SIG-M5 treated with dmso at 0.1 percent for 504 hours (cell line): ENCODE measurements around the gene ZNF224.

Source experiments
- DNase-seq: peaks from one replicate; lab custom pipeline; 2025; ENCODE audit not compliant: unreplicated experiment; lab: John Stamatoyannopoulos, UW

Gene ZNF224

DNA sequence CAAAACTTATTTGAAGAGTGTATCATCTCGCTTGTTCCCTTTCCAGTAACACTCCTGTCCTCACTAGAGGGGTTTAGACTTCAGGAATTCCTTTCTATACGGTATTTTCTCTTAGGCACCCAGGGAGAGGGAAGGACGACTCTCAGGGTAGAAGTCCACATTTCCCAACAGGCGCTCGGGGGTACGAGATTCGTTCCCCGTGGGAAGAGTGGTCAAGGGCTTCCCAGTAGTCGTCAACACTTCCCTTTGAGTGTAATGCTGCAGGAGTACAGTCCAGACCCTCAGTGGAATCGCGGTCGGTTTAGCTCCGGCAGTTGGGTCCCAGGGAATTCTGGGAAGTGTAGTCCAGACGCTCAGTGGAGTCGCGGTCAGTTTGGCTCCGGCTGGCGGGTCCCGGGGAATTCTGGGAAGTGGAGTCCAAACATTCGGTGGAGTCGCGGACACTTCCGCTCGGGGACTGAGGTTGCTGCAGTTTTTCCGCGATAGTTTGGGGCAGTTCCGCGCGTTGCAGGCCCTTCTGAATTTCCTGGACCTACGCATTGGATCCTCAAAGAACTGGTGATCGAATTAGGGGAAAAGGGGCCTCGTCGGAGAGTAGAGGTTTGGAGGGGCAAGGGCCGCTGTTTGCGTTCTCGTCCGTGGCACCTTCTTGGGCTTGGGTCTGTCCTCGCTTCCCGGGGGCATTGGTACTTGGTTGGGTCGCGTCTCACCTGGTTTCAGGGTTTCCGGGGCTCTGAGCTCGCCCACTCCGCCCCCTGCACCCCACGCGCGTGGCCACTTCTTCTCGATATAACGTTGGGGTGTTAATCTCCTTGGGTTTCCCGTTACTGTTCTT is at the start of gene ZNF224:
Gene ZNF224 (plus strand): TSS at position 431 of the 835 bp plus-strand sequence. CDS start 3,513 bp downstream, outside the sequence.
- DNase-seq, result peak; percentile 89

DNA sequence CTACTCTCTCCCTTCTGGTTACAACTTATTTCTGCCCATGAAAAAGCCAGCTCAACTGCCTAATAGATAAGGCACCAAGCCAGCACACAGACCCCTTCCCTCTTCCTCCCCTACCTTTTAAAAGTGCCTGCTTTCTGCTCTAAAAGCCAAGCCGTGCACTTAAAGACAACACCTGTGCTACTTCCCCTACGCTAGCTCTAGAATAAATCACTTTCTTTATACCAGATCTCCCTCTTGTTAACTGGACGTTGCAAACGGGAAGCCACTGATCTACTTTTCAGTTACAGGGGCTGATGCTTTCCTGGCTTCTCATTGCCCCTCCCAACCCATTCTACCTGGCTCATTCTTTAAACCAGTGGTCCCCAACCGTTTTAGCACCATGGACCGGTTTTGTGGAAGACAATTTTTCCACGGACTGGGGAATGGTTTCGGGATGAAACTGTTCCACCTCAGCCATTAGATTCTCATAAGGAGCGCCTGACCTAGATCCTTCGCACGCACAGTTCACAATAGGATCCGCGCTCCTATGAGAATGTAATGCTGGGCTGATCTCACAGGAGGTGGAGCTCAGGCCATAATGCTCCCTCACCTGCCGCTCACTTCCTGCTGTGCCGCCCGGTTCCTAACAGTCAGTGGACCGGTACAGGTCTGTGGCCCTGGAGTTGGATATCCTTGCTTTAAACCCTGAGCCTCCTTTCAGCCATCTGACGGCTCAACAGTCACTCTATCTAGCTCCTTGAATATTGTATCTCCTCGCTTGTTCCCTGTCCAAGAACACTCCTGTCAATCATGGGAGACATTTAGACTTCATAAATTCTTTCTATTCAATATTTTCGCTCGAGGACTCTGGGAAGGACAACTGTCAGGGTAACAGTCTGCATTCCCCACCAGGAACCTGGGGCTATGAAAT is 43.2 kb upstream of the ZNF224 start:
- DNase-seq, result no peak

DNA sequence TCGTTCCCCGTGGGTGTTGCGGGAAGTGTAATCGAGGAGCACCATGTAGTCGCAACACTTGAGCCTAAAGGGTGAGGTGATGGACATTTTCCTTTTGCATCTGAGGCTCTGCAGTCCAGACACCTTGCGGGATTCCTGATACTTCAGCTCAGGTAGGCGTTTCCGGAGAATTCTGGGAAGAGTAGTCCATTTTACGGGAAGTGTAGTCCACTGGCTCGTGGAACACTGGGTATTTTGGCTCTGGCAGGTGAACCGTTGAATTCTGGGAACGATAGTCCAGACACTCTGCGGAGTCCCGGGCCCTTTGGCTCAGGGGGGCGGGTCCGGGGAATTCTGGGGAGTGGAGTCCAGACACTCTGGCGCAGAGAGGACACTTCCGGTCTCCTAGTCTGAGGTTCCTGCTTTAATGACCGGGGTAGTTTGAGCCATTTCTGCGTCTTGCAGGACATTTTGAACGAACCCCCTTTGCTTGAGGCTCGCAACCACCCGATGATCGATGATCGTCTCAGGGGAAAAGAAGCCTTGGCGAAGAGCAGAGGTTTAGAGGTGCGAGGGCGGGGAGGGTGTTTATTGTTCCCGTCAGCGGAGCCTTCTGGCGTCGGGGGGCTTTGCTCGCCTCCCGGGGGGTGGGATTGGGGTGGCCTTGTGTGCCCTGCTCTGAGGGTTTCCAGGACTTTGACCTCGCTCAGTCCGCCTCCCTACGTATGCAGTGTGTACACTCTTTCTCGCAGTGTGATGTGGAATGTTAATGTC is 42.3 kb upstream of the ZNF224 start, which contains the start of gene ZNF223:
Gene ZNF223 (plus strand): TSS at position 387 of the 753 bp plus-strand sequence. CDS start 3,141 bp downstream, outside the sequence.
- peak; percentile 67 for DNase-seq

DNA sequence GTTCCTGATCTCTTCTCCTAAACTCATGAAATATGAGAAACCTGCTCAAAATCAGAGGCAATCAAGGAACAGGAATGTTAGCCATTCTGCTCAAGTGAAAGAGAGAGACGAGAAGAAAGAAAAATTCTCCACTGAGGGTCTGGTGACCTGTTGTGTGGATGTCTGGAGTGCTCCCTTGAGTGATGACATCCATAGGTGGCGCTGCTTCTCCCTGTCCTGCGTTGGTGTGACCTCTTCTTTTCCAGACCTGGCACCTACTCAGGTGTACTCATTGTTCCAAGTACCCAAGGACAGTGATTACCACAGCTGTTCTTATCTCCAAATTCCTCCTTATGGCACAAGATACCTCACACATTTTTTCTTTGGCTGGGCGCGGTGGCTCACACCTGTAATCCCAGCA is 38.3 kb upstream of the ZNF224 start:
- DNase-seq, result no peak

DNA sequence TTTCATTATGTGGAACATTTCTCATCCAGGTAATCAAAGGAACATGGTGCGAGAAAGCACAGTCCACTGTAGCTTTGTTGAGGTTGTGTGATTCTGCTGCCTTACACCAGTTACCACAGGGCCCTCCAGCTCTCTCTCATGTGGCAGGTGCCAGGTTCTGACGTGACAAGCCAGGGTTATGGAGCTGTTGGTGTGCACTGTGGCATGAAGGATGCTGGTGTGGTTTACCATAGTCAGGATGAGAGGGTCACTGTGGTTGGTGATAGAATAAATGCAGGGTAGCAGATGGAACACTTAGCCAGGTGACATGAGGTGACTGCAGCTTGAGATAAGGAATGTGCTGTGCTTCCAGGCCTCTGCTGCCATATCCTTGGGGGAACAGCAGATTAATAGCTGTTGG is 34.9 kb upstream of the ZNF224 start:
- no peak for DNase-seq

DNA sequence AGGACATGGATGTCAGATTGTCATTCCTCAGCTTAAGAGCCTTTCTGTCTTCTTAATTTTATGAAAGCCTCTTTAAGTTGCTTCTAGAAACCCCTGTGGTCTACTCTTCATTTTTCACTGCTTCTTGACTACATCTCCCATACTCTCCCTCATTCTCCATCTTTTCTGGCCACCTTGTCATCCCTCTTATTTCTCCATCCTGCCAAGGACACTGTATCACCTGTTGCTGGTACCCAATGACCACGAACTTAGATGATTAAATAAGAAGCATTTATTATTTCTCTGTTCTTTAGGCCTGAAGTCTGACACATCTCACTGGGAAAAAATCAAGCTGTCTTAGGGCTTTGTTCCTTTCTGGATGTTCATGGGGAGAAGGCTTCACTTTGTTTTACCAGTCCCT is 33.1 kb upstream of the ZNF224 start:
- no peak for DNase-seq

DNA sequence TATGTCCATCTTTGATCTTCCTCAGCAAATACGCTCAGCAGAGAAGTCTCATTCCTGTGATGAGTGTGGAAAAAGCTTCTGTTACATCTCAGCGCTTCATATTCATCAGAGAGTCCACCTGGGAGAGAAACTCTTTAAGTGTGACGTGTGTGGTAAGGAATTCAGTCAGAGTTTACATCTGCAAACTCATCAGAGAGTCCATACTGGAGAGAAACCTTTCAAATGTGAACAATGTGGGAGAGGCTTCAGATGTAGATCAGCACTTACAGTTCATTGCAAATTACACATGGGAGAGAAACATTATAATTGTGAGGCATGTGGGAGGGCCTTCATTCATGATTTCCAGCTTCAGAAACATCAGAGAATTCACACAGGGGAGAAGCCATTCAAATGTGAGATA is 27.9 kb upstream of the ZNF224 start:
- no peak for DNase-seq

DNA sequence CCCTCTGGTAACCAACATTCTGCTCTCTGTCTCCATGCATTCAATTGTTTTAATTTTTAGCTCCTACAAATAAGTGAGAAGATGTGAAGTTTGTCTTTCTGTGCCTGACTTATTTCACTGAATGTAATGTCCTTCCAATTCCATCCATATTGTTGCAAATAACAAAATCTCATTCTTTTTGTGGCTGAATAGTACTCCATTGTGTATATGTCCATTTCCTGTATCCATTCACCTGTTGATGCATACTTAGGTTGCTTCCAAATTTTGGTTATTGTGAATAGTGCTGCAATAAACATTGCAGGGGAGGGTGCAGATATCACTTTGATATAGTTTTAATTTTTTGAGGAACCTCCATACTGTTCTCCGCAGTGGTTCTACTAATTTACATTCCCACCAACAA is 24.7 kb upstream of the ZNF224 start:
- no peak for DNase-seq

DNA sequence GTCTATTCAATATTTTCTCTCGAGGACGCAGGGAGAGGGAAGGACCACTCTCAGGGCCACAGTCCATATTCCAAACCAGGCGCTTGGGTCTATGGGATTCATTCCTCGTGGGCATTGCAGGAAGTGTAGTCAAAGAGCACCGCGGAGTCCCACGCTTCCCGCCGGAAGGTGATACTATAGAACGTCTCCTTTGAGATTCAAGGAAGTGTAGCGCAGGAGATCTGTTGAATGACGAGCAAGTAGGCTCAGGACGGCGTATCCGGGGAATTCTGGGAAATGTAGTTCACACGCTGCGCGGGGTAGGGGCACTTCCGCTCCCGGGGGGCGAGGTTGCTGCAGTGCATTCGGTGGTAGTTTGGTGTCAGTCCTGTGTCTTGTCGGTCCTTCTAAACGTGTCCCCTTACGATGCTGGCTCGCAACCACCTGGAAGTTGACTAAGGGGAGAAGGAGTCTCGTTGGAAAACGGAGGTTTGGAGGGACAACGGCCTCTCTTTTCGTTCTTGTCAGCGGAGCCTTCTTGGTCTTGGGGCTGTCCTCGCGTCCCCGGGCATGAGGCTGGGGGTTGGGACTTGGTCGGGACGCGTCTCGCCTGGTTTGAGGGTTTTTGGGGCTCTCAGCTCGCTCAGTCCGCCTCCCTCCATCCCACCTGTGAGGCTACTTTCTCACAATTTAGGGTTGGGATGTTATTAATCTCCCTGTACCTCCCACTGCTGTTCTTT is 22.2 kb upstream of the ZNF224 start, which contains the start of gene ZNF284:
Gene ZNF284 (plus strand): TSS at position 336 of the 719 bp plus-strand sequence. CDS start 4,231 bp downstream, outside the sequence.
- peak; percentile 77 for DNase-seq

DNA sequence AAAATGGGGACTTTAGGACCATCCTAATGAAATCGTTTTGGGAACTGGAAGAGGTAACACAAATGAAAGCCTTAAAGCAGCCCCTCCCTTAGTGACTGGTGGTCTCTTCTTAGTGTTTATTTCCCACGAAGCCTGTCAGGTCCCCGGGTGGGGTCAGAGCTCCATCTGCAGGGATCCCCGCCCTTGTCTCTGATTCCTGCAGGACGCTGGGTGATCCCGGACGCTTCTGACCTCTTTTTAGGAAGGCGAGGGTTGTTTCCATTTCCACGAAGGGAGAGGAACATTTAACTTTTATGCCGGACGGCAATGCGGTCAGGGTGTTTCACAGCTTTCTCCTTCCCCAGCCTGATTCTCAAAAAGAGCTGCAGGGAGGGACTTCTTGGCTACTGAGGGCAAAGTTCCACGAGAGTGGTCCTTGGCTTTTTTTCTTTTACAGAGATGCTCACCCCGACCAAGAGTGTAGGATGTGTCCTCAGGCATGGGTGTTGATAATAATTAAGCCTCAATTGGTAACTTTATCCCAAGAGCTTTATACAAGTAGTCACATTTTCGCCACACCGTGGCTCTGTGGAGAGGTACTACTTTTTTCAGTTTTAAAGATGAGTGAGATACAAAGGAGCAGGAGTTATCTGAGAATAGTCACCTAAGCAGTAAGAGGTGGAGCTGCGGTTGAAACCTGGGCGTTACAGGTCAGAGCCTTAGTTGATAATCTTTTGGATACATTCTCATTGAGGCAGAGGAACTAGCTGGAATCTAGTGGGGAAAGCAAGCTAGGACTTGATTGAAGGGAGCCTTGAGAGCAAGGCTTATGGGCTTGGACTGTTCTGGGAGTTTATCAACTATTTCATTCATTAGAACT is 21.4 kb upstream of the ZNF224 start:
- DNase-seq, result no peak

DNA sequence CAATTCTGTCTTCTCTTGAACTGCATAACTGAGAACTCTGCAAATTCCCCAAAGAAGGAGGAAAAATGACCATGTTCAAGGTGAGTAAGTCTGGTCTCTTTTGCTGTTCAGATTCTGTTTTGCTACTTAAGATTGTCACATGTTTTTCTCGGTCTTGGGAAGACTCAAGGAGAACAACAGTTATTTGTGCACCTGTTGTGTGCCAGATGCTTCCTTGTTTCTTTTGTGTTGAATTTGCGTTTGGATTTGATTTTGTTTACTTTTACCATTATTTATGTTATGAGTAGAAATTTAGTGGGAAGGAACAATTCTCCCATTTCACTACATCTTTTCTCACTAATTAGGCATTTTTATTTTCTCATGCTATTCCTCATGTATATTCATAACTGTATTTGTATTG is 17.8 kb upstream of the ZNF224 start:
- DNase-seq, result no peak

DNA sequence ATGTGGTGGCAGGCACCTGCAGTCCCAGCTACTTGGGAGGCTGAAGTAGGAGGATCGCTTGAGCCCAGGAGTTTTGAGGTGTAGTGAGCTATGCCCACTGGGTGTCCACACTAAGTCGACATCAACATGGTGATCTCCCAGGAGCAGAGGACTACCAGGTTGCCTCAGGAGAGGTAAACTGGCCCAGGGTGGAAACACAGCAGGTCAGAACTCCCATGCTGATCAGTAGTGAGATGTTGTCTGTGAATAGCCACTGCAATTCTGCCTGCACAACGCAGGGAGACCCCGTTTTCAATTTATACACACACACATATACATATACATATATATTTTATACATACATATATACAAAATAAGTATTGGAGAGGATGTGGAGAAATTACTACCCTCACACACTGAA is 2.1 kb upstream of the ZNF224 start:
- DNase-seq, result no peak

DNA sequence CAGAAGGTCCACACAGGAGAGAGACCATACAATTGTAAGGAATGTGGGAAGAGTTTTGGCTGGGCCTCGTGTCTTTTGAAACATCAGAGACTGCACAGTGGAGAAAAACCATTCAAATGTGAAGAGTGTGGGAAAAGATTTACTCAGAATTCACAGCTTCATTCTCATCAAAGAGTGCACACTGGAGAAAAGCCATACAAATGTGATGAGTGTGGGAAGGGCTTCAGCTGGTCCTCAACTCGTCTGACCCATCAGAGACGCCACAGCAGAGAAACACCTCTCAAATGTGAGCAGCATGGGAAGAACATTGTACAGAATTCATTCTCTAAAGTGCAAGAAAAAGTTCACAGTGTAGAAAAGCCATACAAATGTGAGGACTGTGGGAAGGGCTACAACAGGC is 13.6 kb downstream of the ZNF224 start:
- DNase-seq, result no peak

DNA sequence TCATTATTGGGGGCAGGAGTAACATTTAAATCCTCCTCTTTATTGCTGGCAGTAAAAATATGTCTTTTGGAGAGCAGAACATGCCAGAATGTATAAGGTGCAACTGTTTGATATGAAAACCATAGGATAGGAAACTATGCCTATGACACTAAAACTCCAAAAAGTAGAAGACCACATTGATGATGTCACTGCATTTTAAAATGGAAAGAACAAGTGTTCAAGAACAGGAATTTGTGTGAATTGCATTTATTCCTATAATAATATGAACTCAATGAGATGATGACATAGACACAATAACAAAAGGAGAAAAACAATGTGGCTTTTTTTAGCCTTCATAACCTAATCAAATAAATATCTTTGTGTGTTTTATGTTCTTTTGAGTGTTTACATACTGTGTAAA is 15.3 kb downstream of the ZNF224 start:
- no peak for DNase-seq

DNA sequence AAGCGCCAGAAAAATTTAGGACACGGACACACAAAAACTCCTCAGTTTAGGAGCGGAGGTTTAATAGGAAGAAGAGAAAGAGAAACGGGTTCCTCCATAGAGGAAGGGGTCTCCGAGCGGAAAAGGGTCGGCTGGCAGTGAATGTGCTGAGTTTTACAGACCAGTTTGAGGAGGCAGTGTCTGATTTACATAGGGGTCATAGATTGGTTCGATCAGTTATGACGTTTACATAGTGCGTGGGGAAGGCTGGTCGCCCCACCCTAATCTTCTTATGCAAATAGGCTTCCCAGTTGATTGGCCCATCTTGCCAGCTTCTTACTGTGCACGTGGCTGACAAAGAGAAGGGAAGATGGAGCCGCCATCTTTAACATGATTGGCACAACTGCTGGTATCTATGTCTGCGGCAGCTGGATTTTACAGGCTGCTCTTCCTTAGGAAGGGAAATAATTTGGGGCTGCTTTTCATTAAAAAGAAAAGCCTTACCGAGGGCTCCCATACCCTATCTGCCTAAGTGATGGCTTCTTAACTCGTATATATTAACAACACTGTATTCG is 17.8 kb downstream of the ZNF224 start:
- DNase-seq, result no peak

DNA sequence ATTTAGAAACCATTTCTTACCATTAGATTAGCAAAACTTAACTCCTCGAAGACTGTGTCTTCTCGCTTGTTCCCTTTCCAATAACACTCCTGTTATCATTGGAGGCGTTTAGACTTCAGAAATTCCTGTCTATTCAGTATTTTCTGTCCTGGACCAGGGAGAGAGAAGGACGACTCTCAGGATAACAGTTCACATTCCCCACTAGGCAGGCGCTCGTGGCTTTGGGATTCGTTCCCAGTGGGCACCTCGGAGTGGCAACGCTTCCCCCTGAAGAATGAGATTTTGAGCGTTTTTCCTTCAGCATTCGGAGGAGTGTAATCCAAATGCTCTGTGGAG is 18.6 kb downstream of the ZNF224 start:
- DNase-seq, result peak; percentile 12

DNA sequence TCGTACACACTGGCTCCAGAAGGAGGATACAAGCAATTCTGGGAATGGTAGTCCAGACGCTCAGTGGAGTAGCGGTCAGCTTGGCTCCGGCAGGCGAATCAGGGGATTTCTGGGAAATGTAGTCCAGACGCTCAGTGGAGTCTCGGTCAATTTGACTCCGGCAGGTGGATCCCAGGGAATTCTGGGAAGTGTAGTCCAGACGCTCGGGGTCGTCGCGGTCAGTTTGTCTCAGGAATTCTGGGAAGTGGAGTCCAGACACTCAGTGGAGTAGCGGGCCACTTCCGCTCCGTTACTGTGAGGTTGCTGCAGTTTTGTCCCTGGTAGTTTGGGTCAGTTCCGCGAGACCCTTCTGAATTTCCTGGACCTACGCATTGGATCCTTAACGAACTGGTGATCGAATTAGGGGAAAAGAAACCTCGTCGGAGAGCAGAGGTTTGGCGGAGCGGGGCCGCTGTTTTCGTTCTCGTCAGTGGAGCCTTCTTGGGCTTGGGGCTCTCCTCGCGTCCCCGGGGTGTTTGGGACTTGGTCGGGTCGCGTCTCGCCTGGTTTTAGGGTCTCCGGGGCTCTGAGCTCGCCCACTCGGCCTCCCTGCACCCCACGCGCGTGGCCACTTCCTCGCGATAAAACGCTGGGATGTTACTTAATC is 19.1 kb downstream of the ZNF224 start, which contains the start of gene ZNF225:
Gene ZNF225 (plus strand): TSS at position 262 of the 646 bp plus-strand sequence. CDS start 2,429 bp downstream, outside the sequence.
- DNase-seq, result peak; percentile 98

DNA sequence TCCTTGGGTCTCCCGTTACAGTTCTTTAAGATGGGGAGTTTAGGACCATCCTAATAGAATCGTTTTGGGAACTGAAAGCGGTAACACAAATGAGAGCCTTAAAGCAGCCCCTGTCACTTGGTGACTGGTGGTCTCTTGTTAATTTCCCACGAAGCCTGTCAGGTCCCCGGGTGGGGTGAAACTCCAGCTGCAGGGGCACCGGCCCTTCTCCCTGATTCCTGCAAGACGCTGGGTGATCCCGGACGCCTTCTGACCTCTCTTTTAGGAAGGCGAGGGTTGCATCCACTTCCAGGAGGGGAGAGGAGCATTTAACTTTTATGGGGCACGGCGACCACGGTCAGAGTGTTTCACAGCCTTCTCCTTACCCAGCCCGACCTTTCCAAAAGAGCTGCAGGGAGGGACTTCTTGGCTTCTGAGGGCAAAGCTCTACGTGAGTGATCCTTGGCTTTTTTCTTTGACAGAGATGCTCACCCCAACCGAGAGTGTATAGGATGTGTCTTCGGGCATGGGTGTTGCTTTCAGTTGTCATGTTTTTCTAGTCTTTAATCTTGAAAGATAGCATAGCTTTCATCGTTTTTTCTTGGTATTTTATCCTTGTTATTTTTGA is 19.7 kb downstream of the ZNF224 start:
- no peak for DNase-seq
